HG02885 (cell line): Measurements from ENCODE around the gene B3GALT6.

ENCODE experiments used
- ATAC-seq: cut with Tn5 transposase; IDR thresholded peaks from one replicate; pipeline ENCODE4 v1.9.1; 2021; ENCODE audit warnings: mild to moderate bottlenecking; ENCODE audit not compliant: unreplicated experiment, poor library complexity

The B3GALT6 gene

DNA sequence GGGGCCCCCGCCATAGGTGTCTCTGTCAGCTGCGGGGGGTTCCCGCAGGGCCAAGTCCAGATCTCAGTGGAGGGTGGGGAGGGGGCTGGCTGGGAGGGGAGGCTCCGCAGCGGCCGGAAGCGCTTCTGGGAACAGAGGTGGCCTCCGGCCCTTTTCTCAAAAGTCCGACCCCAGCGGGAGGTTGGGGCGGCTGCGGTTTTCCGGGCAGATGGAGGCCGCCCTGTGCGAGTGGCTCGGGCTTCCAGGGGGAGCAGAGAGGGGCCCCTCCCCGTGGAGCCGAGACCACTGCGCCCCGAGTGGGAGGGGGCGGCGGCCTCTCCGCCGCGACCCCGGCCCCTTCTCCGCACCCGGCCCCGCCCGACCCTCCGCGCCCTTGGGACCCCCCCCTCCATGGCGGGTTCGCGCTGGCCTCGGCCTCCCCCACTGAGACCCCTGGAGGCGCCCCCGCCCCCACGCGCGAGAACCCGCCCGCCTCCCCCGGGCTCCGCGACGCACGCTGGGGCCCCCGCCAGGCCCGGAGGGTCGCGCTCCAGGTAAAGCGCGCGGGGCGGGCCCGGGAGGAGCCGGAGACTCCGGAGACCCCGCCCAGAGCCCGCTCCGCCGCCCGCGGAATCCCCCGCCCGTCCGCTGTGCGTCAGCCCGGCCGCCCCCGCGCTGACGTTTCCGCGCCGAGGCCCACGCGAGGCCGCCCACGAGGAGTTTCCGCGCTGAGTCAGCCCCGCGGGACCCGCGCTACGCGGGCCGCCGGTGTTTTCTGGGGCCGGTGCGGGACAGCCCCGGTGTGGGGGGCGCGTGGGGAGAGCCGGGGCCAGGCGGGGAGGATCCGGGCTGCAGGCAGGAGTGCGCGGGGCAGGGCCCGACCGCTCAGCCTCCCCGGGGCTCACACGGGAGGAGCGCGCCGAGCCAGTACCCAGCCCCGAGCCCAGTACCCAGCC is 30.9 kb upstream of the B3GALT6 start:
- peak; percentile 67 for ATAC-seq

DNA sequence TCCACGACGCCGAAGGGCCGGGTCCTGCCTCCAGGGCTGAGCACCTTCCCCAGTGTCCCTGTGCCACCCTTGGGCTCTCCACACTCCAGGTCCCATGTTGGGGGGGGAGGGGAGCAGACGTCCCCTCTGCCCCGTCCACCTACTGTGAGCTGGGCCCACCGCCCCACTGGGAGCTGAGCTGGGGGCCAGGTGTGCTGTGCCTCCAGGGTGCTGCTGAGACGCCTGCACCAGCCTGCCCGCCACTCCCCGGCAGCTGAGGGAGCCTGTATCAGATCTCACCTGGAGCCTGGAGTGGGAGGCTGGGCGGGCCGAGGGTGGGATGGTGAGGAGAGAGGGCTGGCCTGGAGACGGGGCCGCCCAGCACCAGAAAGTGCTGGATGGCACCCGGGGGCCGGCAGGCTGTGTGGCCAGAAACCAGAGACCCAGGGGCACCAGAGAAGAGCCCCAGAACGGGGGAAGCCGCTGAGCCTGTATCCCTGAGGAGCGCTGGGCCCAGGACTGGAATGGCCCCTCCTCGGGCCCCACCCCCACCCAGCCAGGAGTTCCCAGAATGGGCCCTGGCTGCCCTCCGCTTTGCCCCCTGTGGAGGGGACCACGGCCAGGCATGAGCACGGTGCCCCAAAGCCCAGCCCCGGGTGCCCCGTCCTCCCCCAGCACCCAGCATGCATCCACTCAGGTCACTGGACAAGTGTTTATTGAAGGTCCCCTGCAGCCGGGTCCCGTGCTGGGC is 29.0 kb upstream of the B3GALT6 start:
- no peak for ATAC-seq

DNA sequence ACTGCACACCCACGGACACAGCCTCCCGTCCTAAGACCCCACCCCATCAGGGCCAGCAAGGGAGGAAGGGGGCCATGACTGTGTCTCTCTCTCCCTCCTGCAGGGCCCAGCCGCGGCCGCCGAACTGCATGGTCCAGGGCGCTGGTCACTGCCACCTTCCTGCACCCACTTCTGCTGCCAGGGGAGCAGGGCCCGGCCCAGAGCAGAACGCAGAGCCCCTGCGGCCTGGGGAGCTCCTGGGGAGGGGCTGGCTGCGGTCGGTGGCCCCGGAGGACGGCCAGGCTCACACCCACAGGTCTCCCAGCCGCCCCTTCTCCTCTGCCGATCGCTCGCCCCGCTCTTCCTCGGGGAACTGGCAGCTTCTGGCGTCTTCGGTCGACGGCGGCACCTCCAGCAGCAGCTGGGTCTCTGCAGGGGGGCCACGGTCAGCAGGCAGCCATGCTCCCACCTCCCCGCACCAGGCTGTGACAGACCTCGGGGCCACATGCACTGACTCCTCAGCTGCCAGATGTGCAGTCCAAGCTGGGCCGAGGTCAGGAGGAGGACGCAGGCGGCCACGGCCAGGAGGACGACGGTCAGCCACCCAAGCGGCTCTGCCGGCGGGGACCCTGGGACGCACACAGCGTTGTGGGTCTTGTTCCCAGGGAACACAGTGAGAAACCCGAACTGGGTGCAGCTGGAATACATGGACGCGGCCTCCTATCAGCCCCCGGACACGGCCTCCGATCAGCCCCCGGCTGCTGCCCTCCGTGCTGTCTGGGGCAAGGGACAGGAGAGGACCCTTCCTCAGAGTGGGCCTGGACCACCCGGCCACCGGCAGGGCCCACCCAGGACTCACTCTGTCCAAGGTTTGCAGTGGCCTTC is 28.2 kb upstream of the B3GALT6 start:
- no peak for ATAC-seq

DNA sequence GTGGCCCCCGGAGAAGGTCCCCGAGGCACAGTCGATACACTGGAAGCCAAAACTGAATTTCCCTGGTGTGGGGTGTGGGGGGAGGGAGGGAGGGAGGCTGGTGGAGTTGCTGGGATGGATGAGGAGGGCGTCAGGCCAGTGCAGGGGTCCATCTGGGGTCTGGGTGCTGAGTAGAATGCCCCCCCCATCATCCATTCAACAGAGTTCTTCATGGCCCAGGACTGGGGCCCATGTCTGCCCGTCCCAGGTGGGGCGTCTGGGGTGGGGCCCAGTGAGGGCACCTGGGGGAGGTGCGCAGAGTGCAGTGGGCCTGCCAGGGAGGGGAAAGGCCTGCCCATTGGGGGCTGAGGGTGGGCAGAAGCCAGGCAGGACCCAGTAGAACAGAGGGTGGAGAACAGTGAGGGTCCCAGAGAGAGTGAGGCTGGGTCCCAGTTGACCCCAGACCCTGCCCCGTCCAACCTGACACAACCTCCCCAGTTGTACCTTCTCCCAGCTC is 27.6 kb upstream of the B3GALT6 start:
- no peak for ATAC-seq

DNA sequence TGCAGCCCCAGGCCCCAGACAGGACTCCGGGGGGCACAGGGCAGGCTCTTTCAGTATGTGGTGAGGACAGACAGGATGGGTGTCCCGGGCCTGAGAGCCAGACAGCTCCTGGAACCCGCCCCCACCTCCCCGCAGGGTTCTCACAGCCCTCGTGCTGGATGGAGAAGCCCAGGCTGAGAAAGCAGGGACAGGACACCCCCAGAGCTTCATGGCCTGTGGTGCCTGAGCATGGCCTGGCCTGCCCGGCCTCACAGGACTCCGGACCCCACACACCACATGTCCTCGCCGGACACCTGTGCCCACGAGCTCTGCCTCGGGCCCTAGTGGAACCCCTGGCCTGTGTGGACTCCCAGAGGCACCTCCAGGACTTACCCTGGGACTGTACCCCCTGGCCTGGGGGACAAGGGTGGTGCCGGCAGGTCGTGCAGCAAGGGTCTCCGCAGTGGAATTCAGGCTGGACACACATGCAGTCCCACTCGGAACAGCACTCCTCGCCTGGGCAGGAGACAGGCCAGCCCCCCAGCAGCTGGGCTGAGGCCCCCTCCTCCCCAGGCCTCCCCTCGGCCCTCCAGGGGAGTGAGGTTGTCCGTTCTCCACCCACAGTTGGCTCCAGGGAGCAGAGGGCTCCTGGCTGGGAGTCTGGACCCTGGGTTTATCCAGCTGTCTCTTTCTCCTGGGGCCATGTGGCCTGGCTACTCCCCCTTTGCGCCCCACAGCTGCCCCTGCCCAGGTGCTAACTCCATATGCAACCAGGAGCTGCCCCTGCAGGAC is 26.9 kb upstream of the B3GALT6 start:
- ATAC-seq = no peak

DNA sequence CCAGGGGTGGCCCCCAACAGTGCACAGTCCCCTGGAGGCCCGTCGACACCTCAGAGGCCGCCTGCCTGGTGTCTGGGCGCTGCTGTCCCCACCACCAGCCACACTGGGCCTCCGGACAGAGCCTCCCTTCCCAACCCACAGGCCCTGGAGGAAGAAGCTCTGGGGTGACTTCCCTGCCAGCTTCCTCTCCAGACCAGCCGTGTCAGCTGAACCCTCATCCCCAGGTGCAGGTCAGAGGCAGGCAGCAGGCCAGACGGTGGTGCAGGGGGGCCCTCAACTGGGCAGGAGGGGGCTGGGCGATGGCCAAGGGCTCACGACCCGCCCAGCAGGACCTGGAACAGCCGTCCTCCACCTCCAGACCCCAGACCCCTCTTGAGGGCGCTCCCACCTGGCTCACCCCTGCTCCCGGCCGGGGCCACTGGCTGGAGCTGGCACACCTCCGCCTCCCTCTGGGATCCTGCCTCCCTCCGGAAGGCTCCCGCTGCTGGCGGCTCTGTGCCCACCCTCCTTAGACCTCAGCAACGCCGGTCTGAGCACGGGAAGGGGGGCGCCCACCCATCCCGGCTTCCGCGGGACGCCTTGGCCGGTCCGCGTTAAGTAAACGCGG is 26.2 kb upstream of the B3GALT6 start:
- no peak for ATAC-seq

DNA sequence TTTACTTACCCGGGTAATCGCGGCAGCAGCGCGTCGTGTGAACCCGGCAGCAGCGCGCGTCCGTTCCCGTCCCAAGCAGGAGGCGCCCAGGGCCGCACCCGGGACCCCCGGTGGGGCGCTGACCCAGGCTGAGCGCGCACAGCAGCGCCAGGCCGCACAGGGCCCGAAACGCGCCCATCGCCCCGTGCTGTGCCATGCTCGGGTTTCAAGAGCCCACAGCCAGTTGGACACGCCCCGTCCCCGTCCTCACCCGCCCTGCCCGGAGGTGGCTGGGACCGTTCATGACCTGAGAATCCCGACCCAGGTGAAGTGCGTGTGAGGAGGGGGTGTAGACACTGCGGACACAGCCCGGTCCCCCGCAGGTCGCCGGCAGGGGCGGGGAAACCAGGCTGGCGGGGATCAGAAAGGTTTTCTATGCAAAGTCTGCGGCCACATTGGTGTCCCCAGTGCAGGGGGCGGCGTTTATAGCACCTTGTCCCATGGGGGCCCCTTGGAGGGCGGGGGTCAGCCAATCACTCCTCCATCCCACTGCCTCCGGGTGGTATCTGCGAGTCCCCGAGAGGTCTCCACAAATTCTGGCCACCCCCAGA is 25.6 kb upstream of the B3GALT6 start, which contains the start of gene TNFRSF18:
TNFRSF18 (minus strand) TSS at position 217 of the 590 bp plus-strand sequence; CDS start at position 196, 21 bp downstream.
- no peak for ATAC-seq

DNA sequence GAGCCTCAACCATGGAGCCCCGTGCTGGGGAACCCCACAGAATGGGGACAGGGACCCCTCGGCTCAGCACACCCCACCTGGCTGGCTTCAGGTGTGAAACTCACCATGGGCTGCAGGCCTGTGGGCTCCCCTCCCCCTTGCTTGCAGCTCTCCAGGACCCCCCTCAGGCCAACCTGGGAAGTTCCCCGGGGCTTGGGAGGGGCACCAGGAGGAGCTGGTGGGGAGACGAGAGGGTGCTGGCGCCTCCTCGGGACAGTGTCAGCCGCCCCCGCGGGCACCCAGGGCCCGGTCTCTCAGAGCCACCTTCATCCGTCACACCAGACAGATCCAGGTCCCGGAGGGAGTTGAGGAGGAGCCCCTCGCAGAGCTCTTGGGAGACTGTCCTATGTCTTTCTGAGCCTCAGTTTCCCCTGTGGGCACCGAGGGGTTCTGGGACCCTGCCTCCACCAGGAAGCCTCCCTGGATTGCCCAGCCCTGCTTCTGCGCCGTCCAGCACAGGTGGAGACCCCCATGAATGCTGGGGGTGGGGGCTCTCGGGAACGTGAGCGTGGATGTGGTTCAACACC is 25.0 kb upstream of the B3GALT6 start:
- no peak for ATAC-seq

DNA sequence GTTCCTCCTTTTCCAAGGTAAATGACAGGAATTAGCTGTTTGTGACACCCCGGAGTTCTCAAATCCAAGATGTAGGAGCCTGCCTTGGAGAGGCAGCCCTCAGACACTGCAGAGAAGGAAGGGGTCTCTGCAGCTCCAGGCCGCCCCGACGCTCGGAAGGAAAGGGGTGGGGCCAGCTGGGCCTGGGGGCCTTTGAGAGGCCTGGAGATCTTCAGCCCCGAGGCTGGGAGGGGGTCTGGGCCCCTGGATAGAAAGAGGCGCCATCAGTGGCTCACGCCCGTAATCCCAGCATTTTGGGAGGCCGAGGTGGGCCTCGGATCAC is 24.5 kb upstream of the B3GALT6 start:
- ATAC-seq = no peak

DNA sequence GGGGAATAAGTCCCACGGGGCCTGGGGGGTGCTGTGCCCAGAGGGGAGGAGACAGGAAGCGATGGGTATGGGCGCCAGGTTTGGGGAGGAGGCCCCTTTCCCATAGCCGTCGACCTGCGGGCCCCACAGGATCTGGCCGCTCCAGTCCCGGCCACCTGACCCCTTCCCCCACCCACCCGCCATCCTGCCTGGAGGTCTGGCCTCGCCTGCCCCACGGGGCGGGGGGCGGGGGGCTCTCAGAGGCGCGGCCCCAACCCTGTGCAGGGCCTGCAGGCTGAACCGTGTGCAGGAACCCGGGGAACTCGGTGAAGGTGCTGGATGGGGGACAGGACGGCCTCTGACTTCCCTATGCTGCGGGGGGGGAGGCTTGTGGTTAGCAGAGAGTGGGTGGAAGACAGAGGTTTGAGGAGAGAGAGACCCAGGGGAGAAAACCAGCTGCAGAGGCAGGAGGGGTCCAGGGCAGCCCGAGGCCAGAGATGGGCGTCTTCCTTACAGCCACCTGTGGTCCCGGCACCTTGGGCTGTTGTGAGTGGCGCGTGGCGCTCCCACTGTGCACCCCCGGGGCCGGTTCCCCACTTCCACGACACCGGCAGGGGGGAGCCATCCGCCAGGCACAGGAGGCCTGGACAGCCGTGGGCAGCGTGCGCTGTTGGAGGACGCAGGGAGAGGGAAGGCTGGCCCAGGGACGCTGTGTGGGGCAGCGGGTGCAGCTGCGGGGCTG is 23.2 kb upstream of the B3GALT6 start:
- ATAC-seq = no peak

DNA sequence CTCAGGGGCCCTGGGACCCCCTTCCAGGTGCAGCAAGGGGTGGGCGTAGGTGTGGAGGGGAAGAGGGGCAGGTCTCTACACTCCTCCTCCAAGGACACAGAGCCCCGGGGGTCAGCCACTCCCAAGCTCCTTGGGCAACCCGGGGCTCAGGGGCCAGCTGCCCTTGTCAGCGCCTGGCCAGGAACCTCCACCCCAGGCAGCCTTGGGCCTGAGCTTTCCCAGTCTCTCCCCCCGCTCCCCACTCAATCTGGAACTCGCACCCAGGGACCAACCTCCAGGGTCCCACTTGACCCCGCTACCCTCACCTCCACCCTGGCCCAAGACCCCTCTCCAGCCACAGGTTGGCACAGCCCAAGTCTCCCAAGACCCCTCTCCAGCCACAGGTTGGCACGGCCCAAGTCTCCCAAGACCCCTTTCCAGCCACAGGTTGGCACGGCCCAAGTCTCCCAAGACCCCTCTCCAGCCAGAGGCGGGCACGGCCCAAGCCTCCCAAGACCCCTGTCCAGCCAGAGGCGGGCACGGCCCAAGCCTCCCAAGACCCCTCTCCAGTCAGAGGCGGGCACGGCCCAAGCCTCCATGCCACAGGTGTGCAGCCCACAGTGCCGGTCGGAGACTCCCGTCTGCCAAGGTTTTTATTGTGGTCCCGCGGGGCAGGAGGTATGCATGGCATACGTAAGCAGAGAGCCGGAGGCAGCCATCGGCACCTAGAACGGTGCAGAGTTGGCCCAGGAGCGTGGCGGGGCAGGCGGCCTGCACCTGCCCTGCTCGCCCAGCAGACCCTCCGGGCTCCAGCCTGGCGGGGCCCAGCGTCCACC is 21.1 kb upstream of the B3GALT6 start:
- ATAC-seq = no peak

DNA sequence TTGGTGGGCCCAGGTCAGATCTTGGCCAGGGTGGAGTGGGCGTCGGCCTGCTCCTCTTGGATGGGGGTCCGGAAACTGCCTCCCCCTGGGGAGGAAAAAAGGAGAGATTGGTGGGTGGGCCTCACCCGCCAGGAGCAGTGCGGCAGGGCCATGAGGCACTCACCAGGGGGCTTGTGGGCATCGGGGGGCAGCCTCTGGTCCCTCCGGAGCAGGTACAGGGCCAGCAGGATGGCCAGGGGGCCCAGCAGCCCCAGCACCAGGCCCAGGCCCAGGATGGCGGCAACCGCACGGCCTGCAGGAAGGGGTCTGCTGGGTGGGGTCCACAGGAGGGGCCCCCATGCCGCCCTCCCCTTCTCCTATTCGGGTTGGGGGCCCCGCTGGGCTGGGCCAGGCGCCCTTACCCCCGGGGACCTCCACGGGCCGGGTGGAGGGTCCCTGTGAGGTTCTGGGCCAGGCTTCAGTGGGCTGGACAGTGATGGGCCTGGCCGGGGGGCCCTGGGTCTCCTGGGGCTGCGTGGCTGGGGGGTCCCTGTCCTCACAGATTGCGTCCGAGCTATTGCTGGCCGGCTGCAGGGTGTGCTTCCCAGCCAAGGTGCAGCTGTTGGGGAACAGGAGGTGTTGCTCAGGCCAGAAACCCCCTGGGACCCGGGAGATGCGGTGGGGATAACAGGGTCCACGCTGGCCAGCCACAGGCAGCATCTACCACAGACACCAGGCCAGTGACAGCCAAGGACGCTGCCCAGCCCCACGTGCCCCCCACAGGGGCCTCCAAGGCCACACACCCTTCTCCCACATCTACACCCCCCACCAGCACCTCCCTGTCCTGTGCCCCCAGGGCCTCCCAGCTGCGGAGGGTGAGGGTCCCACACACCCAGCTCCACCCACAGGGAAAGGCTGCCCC is 20.2 kb upstream of the B3GALT6 start:
- ATAC-seq = no peak

DNA sequence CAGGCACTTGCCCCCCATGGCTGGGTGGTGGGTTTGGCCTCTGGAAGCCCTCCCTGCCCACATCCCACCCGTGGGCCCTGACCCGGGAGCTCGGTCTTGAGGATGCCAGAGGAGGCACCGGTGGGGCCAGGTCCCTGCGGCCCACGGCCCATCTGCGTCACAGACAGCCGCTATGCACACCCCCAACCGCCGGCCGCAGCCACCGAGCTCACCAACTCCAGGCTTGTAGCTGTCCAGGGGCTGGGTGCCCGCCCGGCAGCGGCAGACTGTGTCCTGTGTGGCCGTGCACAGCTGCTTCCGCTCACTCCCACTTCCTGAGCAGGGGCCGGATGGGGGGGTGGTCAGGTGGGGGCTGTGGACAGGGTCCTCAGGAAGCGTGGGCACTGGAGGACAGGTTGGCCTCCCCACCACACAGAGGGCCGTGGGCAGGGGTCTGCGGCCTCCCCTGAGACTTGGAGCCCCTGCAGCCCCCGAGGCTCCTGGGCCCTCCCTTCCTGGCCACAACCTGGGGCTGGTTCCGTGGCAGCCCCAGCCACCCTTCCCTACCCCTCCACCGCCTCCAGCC is 19.2 kb upstream of the B3GALT6 start:
- ATAC-seq = no peak

DNA sequence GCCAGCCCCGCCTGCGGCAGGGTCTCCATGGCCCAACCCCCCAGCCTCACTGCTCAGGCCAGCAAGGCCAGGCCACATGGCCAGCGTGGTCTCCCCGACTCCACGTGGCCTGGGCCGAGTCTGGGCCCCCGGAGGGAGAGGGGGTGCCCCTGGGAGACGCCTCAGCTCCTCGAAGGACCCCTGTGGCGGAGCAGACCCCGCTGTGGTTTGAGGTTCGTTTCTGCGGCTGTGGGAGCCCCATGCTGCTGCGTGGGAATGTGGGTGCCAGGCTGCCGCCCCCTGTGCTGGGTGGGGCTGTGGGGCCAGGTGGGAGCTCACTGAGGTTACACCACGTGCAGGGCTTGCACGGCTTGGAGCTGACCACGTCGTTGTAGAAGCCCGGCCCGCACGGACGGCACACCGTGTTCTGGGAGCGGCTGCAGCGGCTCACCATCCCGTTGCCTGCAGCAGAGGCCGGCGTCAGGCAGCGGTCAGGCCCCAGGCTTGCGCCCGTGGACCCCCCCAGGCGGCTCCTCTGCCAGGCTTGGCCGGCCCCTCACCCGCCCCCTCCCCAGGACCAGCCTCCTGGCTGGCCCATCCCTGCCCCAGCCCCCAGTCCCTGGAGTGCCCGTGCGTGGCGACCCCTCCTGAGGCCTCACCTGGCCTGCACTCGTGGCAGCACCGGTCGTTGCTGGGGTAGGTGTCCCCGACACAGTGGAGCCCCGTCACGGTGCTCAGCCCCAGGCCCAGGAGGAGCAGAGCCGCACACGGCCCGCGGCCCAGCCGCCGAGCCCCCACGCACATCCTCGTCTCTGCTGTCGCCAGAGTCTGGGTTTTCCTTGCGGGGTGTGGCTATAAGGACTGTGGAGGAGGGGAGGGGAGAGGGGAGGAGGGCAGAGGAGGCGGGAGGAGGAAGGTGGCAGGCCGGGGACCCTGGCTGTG is 18.4 kb upstream of the B3GALT6 start, which contains the start of gene TNFRSF4:
TNFRSF4 (minus strand) TSS at position 809 of the 921 bp plus-strand sequence; CDS start at position 783, 26 bp downstream.
- no peak for ATAC-seq
